Breast epithelium (tissue), 3 donors: Measurements from ENCODE around the gene PISD.

Source experiments
- POLR2AphosphoS5 ChIP-seq, 3 donors: sonication (generic); formaldehyde crosslinking; IDR thresholded peaks; one replicate each; pipeline ENCODE4 v1.6.1; 2017; ENCODE audit warnings: antibody characterized with exemption in 3 of 3
- TF ChIP-seq, protein P1 (sequence below), 3 donors: fragments of 450-650 bp; IDR thresholded peaks; one replicate each; pipeline ENCODE4 v1.5.1; 2016 to 2017; ENCODE audit warnings: antibody characterized with exemption in 3 of 3, mild to moderate bottlenecking in 3 of 3, moderate library complexity in 3 of 3

DNA sequence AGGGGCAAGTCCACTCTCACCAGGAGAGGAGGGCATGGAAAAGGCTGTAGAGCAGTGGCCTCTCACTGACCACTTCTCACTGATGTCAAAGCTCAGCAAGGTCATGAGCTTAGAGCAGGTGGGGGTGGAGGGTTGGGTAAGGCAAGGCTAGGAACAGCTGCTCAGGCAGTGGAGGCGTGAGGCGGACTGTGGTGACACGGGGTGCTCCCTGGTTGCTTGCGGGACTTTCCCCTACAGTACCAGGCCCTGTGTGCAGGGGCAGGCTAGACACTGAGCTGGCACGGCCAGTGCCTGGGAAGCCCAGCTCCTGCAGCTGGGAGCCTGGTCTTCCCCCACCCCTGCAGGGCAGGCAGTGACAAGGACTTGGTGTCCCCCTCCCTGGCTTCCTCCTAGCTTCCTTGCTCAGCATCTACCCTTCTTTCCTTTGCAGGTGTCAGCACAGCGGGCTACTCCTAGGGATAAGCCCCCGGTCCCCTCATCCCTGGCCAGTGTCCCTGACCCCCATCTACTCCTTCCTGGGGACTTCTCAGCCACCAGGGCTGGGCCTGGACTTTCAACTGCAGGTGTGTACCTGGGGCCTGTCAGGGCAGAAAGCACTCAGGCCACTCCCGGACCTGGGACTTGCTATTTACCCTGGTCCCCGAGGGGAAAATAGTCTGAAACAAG, 45.6 kb downstream of the PISD start:
- TF ChIP-seq POLR2AphosphoS5 (IDR thresholded peaks at IDR 0.05), result no peak
- TF ChIP-seq, protein P1, sequence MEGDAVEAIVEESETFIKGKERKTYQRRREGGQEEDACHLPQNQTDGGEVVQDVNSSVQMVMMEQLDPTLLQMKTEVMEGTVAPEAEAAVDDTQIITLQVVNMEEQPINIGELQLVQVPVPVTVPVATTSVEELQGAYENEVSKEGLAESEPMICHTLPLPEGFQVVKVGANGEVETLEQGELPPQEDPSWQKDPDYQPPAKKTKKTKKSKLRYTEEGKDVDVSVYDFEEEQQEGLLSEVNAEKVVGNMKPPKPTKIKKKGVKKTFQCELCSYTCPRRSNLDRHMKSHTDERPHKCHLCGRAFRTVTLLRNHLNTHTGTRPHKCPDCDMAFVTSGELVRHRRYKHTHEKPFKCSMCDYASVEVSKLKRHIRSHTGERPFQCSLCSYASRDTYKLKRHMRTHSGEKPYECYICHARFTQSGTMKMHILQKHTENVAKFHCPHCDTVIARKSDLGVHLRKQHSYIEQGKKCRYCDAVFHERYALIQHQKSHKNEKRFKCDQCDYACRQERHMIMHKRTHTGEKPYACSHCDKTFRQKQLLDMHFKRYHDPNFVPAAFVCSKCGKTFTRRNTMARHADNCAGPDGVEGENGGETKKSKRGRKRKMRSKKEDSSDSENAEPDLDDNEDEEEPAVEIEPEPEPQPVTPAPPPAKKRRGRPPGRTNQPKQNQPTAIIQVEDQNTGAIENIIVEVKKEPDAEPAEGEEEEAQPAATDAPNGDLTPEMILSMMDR (IDR thresholded peaks at IDR 0.05), result no peak
